ENCODE results near the gene LILRB5. TPM values are rescaled to one million over a fixed set of nuclear protein-coding genes. Genes with fewer than 3 reads are reported as not detected.

LILRB5 gene
- total RNA-seq, 1 experiment from 2014 or later = not detected

- peaks cover 64% of the 10 kb centered on the region for H3K4me1 ChIP-seq (ENCODE audit: insufficient read depth, low read length)
- peak overlapping the region; percentile 93 for H3K4me2 ChIP-seq (ENCODE audit: low read length)
- H3F3A ChIP-seq (ENCODE audit: low read length, unreplicated experiment) = peaks cover 51% of the 10 kb centered on the region
- ATAC-seq (no peak), DNase-seq (no peak)
- POLR2A ChIA-PET (ENCODE audit: unreplicated experiment) = interaction anchor here (1.6 kb wide), 1 partner anchor 15 kb away, joined by 5 read pairs; the partner anchor contains the start of gene MBOAT7
- H3K4me3 ChIP-seq (ENCODE audit: low read length) = peak overlapping the region; percentile 96
- H3K27me3 ChIP-seq (ENCODE audit: low read length) = no peaks in the 10 kb centered on the region
- no peak overlapping the region for H3K9ac ChIP-seq (ENCODE audit: low read length)
- intact Hi-C loops (cut with micrococcal nuclease) = loop anchor here (5.0 kb wide), 1 partner anchor 43 kb away; no protein-coding TSS in a partner anchor
- peaks cover 89% of the 10 kb centered on the region for H4K20me1 ChIP-seq (ENCODE audit: low read length)
- H3K79me2 ChIP-seq (ENCODE audit: low read length) = peaks cover 82% of the 10 kb centered on the region
- no peak overlapping the region for H2AFZ ChIP-seq (ENCODE audit: low read length)
- peaks cover 74% of the 10 kb centered on the region for H3K36me3 ChIP-seq (ENCODE audit: low read depth, low read length)
- no TSS peak for BruUV-seq (replicated peaks)
- CTCF ChIA-PET = no interaction called here
- H3K27ac ChIP-seq (ENCODE audit: low read length) = no peak overlapping the region
- TF ChIP-seq EZH2phosphoT487 (IDR thresholded peaks at IDR 0.05; ENCODE audit: borderline replicate concordance, low read length) = no peak
- TF ChIP-seq EZH2 (IDR thresholded peaks at IDR 0.05; ENCODE audit: low read length, unreplicated experiment) = no peak
- TF ChIP-seq CTCF (conservative IDR thresholded peaks at IDR 0.05; ENCODE audit: low read depth, low read length) = no peak
- no peaks in the 10 kb centered on the region for H3K9me3 ChIP-seq (ENCODE audit: low read length)
- H3K9me2 ChIP-seq (replicated peaks; ENCODE audit: low read length) = no peaks in the 10 kb centered on the region
These were observed 52.2 kb downstream of the LILRB5 start for GRCh38 chr19:54204767-54205468.

GRCh38 chr19:54203151-54203611 lies 53.9 kb downstream of the LILRB5 start:
- Histone ChIP-seq H3K9ac (ENCODE audit: low read length) (peak overlapping the region; percentile 98), H3K9me3 (ENCODE audit: low read length) (no peaks in the 10 kb centered on the region), H3F3A (ENCODE audit: low read length, unreplicated experiment) (peaks cover 40% of the 10 kb centered on the region), H2AFZ (ENCODE audit: low read length) (no peak overlapping the region), H3K27me3 (ENCODE audit: low read length) (no peaks in the 10 kb centered on the region), H3K36me3 (ENCODE audit: low read depth, low read length) (peaks cover 70% of the 10 kb centered on the region), H3K4me1 (ENCODE audit: insufficient read depth, low read length) (peaks cover 48% of the 10 kb centered on the region), H3K79me2 (ENCODE audit: low read length) (peaks cover 81% of the 10 kb centered on the region), H3K4me2 (ENCODE audit: low read length) (peak overlapping the region; percentile 93), H3K27ac (ENCODE audit: low read length) (no peak overlapping the region), H3K4me3 (ENCODE audit: low read length) (peak overlapping the region; percentile 96), H4K20me1 (ENCODE audit: low read length) (peaks cover 73% of the 10 kb centered on the region), H3K9me2 (replicated peaks; ENCODE audit: low read length) (no peaks in the 10 kb centered on the region)
- peak; percentile 29 for ATAC-seq
- DNase-seq = peak; percentile 46
- no TSS peak for BruUV-seq (replicated peaks)
- TF ChIP-seq EZH2 (IDR thresholded peaks at IDR 0.05; ENCODE audit: low read length, unreplicated experiment) (no peak), CTCF (conservative IDR thresholded peaks at IDR 0.05; ENCODE audit: low read depth, low read length) (no peak), EZH2phosphoT487 (IDR thresholded peaks at IDR 0.05; ENCODE audit: borderline replicate concordance, low read length) (no peak)
- intact Hi-C loops (cut with micrococcal nuclease) = loop anchor here (5.0 kb wide), 1 partner anchor 41 kb away; no protein-coding TSS in a partner anchor
- ChIA-PET POLR2A (ENCODE audit: unreplicated experiment) (interaction anchor here (0.5 to 0.6 kb wide), 2 partner anchors 13 to 62 kb away, joined by 3 to 13 read pairs; no protein-coding TSS in a partner anchor), CTCF (interaction anchor here (1.0 kb wide), 1 partner anchor 14 kb away, joined by 6 read pairs; the partner anchor contains the start of gene MBOAT7)
